MM.1S (cell line): Measurements from ENCODE around the gene ARHGAP42.

Experiments
- CTCF ChIP-seq: fragments of 300-600 bp; sonication (generic); IDR thresholded peaks from 2 replicates; pipeline ENCODE4 v1.5.1; 2016; ENCODE audit warnings: antibody characterized with exemption, low read length, mixed read lengths
- EZH2 ChIP-seq: fragments of 300-600 bp; sonication (generic); optimal IDR thresholded peaks from 2 replicates; pipeline ENCODE3; 2017; ENCODE audit warnings: low read depth, mild to moderate bottlenecking, antibody characterized with exemption, low read length, mixed read lengths
- EZH2phosphoT487 ChIP-seq: fragments of 300-600 bp; sonication (generic); IDR thresholded peaks from 2 replicates; pipeline ENCODE4 v1.6.1; 2018; ENCODE audit warnings: antibody characterized with exemption, low read length

DNA sequence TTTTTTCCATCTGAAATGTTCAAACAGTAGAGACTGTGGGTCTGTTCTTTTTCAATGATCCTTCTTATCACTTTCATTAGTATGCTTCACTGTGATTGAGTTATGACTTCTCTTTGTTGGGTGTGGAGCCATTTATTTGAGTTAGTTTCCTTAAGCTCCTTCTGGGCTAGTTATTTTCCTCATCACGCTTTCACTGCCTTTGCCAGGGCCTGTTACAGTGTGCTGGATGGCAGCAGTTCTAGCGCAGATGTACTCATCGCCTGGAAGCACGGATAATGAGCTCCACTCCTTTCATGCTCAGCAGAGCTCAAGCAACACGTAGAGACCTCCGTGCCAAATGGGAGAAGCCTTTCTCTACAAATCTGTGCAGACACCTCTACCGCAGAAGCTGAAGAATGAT lies 7.0 kb upstream of the ARHGAP42 start:
- no peak for TF ChIP-seq CTCF
- no peak for TF ChIP-seq EZH2phosphoT487
- TF ChIP-seq EZH2 = no peak
